ENCODE measurements around the gene RCN1.

- TF ChIP-seq CTCF (IDR thresholded peaks at IDR 0.05) (no peak), POLR2AphosphoS5 (IDR thresholded peaks at IDR 0.05; ENCODE audit: insufficient read depth in 1 of 2, low read depth in 1 of 2) (no peak), POLR2A (IDR thresholded peaks at IDR 0.05) (no peak)
These were observed 54.4 kb downstream of the RCN1 start for GRCh38 chr11:32145282-32145681.
